GM20000 (cell line): ENCODE data around the gene ZSWIM7.

Experiments used
- DNase-seq: peaks from one replicate; pipeline ENCODE4 v3.0.0; 2012; ENCODE audit warnings: low spot score
- CTCF ChIP-seq: IDR thresholded peaks from 2 replicates; pipeline ENCODE4 v1.5.1; 2012; ENCODE audit warnings: mild to moderate bottlenecking, control low read depth; ENCODE audit errors: extremely low read depth, missing control alignments

ZSWIM7 gene

DNA sequence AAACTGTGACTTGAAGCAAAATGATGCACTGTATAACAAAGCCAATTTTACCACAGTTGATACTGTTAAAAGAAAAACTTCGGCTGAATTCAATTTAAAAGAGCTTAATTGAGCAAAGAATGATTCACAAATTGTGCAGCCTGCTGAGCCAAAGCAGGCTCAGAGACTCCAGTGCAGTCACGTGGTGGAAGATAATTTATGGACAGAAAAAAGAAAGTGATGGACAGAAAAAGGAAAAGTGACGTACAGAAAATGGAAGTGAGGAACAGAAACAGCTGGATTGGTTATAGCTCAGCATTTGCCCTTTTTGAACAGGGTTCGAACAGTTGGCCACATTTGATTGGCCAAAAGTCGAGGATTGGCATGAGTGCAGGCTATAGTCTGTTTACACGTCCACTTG, 25.7 kb downstream of the ZSWIM7 start:
- DNase-seq, result no peak
- no peak for TF ChIP-seq CTCF

GRCh38 chr17:15973016-15973415, 26.5 kb downstream of the ZSWIM7 start:
- TF ChIP-seq CTCF, result no peak
- no peak for DNase-seq

GRCh38 chr17:15972497-15972951, 27.0 kb downstream of the ZSWIM7 start:
- no peak for DNase-seq

DNA sequence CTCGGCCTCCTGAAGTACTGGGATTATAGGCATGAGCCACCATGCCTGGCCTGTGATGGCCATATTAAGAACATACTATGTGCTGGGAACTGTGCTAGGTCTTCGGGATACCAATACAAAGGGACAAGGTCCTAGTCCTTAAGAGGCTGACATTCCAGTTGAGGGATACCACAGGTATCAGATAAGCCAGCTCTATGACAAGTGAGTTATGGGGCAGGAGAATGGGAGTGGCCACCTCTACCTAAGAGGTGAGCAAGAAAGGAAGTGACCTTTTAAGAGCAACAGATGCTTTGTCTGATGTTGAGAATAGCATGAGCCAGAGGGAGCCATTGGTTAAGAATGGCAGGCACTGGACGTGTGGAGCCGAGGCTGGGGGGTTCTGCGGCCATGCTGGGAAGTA, 27.6 kb downstream of the ZSWIM7 start:
- no peak for TF ChIP-seq CTCF
- no peak for DNase-seq

More at GRCh38 chr17:15972497-15972951, 27.0 kb downstream of the ZSWIM7 start:
- TF ChIP-seq CTCF, result no peak

GRCh38 chr17:15971098-15971678, 28.3 kb downstream of the ZSWIM7 start:
- DNase-seq, result no peak
- TF ChIP-seq CTCF, result no peak

GRCh38 chr17:15970500-15970899, 29.0 kb downstream of the ZSWIM7 start:
- DNase-seq, result no peak
- TF ChIP-seq CTCF, result no peak

DNA sequence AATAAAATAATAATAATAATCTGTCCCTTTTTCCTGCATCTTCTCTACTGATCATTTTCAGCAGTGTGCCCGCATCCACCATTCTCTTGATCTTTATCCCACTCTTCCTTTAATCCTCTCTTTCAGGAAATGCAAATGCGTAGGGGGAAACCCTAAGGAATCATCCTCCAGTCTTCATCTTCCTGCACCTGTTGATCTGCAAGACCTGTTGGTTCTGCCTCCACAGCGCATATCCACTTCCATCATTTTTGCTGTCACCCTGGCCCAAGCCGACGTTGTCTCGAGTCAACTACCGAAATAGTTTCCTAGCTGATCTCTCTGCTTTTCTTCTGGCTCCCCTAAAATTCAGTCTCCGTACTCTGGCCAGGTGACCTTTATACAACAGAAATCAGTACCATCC, 30.0 kb downstream of the ZSWIM7 start:
- TF ChIP-seq CTCF, result no peak
- DNase-seq, result no peak
